MM.1S (cell line): Measurements from ENCODE around the gene STX16.

Experiments used
- DNase-seq: peaks from one replicate; pipeline ENCODE4 v3.0.0-alpha.2; 2015
- H2AFZ ChIP-seq: fragments of 300-600 bp; sonication (generic); 2 replicates; pipeline ENCODE4 v1.6.0; 2016; ENCODE audit warnings: antibody characterized with exemption, low read length
- H3F3A ChIP-seq: fragments of 300-600 bp; sonication (generic); 2 replicates; pipeline ENCODE4 v1.6.1; 2016; ENCODE audit warnings: mild to moderate bottlenecking, antibody characterized with exemption, low read length, moderate library complexity, mixed read lengths; ENCODE audit not compliant: insufficient read depth
- H3K27ac ChIP-seq: fragments of 300-600 bp; sonication (generic); 2 replicates; pipeline ENCODE4 v1.5.1; 2016; ENCODE audit warnings: mild to moderate bottlenecking, low read length
- H3K27me3 ChIP-seq: fragments of 300-600 bp; sonication (generic); replicated peaks from 2 replicates; pipeline ENCODE4 v1.6.0; 2016; ENCODE audit warnings: low read length; ENCODE audit not compliant: insufficient read depth
- H3K36me3 ChIP-seq: fragments of 300-600 bp; sonication (generic); replicated peaks from 2 replicates; pipeline ENCODE4 v1.6.1; 2016; ENCODE audit warnings: mild to moderate bottlenecking, low read length, mixed read lengths; ENCODE audit not compliant: insufficient read depth
- H3K4me1 ChIP-seq: fragments of 300-600 bp; sonication (generic); 2 replicates; pipeline ENCODE4 v1.6.1; 2016; ENCODE audit warnings: low read length, mixed read lengths
- H3K4me2 ChIP-seq: fragments of 300-600 bp; sonication (generic); 2 replicates; pipeline ENCODE4 v1.6.0; 2016; ENCODE audit warnings: low read depth, low read length
- H3K4me3 ChIP-seq: fragments of 300-600 bp; sonication (generic); 2 replicates; pipeline ENCODE4 v1.5.1; 2016; ENCODE audit warnings: low read length, mixed read lengths
- H3K79me2 ChIP-seq: fragments of 300-600 bp; sonication (generic); 2 replicates; pipeline ENCODE4 v1.6.1; 2016; ENCODE audit warnings: mixed run types, low read length, mixed read lengths
- H3K9ac ChIP-seq: fragments of 300-600 bp; sonication (generic); 2 replicates; pipeline ENCODE4 v1.6.1; 2016; ENCODE audit warnings: low read length, mixed read lengths
- H3K9me2 ChIP-seq: fragments of 300-600 bp; sonication (generic); replicated peaks from 2 replicates; pipeline ENCODE4 v1.6.1; 2016; ENCODE audit warnings: mild to moderate bottlenecking, low read length, mixed read lengths; ENCODE audit not compliant: insufficient read depth
- H3K9me3 ChIP-seq: fragments of 300-600 bp; sonication (generic); replicated peaks from 2 replicates; pipeline ENCODE4 v1.6.1; 2016; ENCODE audit warnings: mild to moderate bottlenecking, low read length, mixed read lengths; ENCODE audit not compliant: insufficient read depth
- H4K20me1 ChIP-seq: fragments of 300-600 bp; sonication (generic); 2 replicates; pipeline ENCODE4 v1.6.1; 2016; ENCODE audit warnings: mild to moderate bottlenecking, low read length, moderate library complexity, mixed read lengths; ENCODE audit not compliant: insufficient read depth
- EZH2 ChIP-seq: fragments of 300-600 bp; sonication (generic); optimal IDR thresholded peaks from 2 replicates; pipeline ENCODE3; 2017; ENCODE audit warnings: low read depth, mild to moderate bottlenecking, antibody characterized with exemption, low read length, mixed read lengths
- EZH2phosphoT487 ChIP-seq: fragments of 300-600 bp; sonication (generic); IDR thresholded peaks from 2 replicates; pipeline ENCODE4 v1.6.1; 2018; ENCODE audit warnings: antibody characterized with exemption, low read length
- TF ChIP-seq, protein P1 (sequence below): fragments of 300-600 bp; sonication (generic); IDR thresholded peaks from 2 replicates; pipeline ENCODE4 v1.5.1; 2016; ENCODE audit warnings: antibody characterized with exemption, low read length, mixed read lengths

The STX16 gene

DNA sequence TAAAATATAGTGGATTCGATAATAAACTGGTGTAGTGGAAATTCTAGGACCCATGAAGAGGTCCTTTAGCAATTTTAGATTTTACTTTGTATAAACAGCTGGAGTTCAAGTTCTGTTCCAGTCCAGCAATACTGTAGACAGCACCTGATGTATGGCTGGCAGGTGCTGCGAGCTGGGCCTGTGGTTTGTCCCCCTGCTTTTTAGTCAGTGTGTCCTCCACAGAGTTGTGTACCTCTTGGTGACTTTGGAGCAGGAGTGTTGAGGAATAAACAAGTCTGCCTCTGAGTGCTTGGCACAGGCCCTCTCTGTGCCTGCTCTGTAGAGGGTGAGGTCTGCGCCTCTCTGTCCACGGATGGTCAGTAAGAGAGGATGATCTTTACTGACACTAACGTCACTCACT is 13.8 kb downstream of the STX16 start:
- Histone ChIP-seq H3K9me2 (no peaks in the 10 kb centered on the region), H3K27me3 (no peaks in the 10 kb centered on the region), H3K9me3 (no peaks in the 10 kb centered on the region), H3K36me3 (peaks cover 6% of the 10 kb centered on the region; the same call in 1 of the 2 replicates), H4K20me1 (peaks cover 12% of the 10 kb centered on the region), H2AFZ (no peak overlapping the region), H3K4me2 (no peak overlapping the region), H3K4me1 (peaks cover 10% of the 10 kb centered on the region), H3K4me3 (no peak overlapping the region), H3F3A (peaks cover 11% of the 10 kb centered on the region), H3K27ac (no peak overlapping the region), H3K9ac (no peak overlapping the region), H3K79me2 (peaks cover 55% of the 10 kb centered on the region)
- no peak for DNase-seq
- TF ChIP-seq, protein P1, sequence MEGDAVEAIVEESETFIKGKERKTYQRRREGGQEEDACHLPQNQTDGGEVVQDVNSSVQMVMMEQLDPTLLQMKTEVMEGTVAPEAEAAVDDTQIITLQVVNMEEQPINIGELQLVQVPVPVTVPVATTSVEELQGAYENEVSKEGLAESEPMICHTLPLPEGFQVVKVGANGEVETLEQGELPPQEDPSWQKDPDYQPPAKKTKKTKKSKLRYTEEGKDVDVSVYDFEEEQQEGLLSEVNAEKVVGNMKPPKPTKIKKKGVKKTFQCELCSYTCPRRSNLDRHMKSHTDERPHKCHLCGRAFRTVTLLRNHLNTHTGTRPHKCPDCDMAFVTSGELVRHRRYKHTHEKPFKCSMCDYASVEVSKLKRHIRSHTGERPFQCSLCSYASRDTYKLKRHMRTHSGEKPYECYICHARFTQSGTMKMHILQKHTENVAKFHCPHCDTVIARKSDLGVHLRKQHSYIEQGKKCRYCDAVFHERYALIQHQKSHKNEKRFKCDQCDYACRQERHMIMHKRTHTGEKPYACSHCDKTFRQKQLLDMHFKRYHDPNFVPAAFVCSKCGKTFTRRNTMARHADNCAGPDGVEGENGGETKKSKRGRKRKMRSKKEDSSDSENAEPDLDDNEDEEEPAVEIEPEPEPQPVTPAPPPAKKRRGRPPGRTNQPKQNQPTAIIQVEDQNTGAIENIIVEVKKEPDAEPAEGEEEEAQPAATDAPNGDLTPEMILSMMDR: no peak
- TF ChIP-seq EZH2 (no peak), EZH2phosphoT487 (no peak)

DNA sequence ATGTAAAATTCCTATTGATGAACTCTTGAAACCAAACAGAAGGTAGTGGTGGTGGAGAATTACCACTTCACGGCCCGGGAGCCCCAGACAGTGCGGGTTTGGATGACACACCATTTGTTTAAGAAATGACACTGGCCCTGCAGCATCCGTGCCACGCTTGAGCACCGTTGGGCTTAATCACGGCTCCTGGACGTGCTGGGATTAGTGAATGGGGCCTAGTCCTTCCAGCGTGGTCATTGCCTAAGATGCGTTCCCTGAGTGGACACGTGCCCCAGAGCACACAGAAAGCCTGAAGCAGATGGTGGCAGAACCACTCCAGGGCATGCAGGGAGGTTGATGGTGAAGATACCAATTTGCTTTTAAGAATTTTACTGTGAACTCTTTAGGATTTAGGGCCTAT is 14.5 kb downstream of the STX16 start:
- H3K9me2 ChIP-seq: no peaks in the 10 kb centered on the region
- no peak for TF ChIP-seq EZH2
- TF ChIP-seq EZH2phosphoT487: no peak
- TF ChIP-seq, protein P1: no peak
- no peak for DNase-seq
- no peak overlapping the region for H2AFZ ChIP-seq
- H3K27ac ChIP-seq: no peak overlapping the region
- no peak overlapping the region for H3K9ac ChIP-seq
- no peak overlapping the region for H3K4me3 ChIP-seq
- peaks cover 12% of the 10 kb centered on the region for H4K20me1 ChIP-seq
- peaks cover 15% of the 10 kb centered on the region for H3F3A ChIP-seq
- H3K36me3 ChIP-seq: peaks cover 3% of the 10 kb centered on the region; the same call in 1 of the 2 replicates
- no peaks in the 10 kb centered on the region for H3K27me3 ChIP-seq
- H3K9me3 ChIP-seq: no peaks in the 10 kb centered on the region
- peaks cover 54% of the 10 kb centered on the region for H3K79me2 ChIP-seq
- H3K4me2 ChIP-seq: no peak overlapping the region
- H3K4me1 ChIP-seq: peaks cover 17% of the 10 kb centered on the region

DNA sequence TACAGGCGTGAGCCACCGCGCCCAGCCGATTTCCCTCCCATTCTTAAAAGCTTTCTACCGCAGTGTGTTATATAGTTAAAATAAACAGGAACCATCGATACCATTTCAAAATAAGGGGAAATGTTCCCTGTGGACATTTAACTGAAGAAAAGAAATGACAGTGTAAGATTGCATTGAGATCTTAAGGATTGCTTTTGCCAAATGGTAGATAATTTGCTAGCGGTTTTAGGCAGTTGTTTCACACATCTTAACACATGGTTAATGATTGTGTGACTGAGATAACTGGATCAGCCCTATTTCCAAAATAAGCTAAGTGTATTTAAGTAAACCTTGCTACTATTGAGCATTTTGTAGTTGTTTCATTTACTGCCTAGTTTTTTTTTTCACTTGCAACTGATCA is 15.6 kb downstream of the STX16 start:
- Histone ChIP-seq H3K9me2 (no peaks in the 10 kb centered on the region), H3K27me3 (no peaks in the 10 kb centered on the region), H3K4me2 (no peak overlapping the region), H3K36me3 (peaks cover 3% of the 10 kb centered on the region; the same call in 1 of the 2 replicates), H3K79me2 (peaks cover 44% of the 10 kb centered on the region), H3K27ac (no peak overlapping the region), H3K4me3 (no peak overlapping the region), H3F3A (peaks cover 15% of the 10 kb centered on the region), H4K20me1 (peaks cover 12% of the 10 kb centered on the region), H3K9ac (no peak overlapping the region), H2AFZ (no peak overlapping the region), H3K9me3 (no peaks in the 10 kb centered on the region), H3K4me1 (peaks cover 17% of the 10 kb centered on the region)
- TF ChIP-seq, protein P1: no peak
- TF ChIP-seq EZH2phosphoT487: no peak
- TF ChIP-seq EZH2: no peak
- DNase-seq: no peak
